ENCODE data around the gene OR4D2.

GRCh38 chr17:58207451-58207850 is 40.7 kb downstream of the OR4D2 start:
- TF ChIP-seq POLR2A (IDR thresholded peaks at IDR 0.05) (no peak), CTCF (IDR thresholded peaks at IDR 0.05) (no peak), POLR2AphosphoS5 (IDR thresholded peaks at IDR 0.05) (no peak)
